Stimulated activated CD8-positive, alpha-beta memory T cell treated with anti-CD3 and anti-CD28 coated beads, Interleukin-15, amount 100 ng/mL, for 24 hours (primary cell): ENCODE results near the gene KRTAP10-2.
"Not testable (repeated sequence)": the region's sequence is repeated elsewhere in the genome, so short reads cannot be mapped to it uniquely, and the experiment has no call there.

Experiments
- DNase-seq: peaks from one replicate; pipeline ENCODE4 v3.0.0-alpha.2; 2020; ENCODE audit warnings: low read depth

KRTAP10-2 gene

DNA sequence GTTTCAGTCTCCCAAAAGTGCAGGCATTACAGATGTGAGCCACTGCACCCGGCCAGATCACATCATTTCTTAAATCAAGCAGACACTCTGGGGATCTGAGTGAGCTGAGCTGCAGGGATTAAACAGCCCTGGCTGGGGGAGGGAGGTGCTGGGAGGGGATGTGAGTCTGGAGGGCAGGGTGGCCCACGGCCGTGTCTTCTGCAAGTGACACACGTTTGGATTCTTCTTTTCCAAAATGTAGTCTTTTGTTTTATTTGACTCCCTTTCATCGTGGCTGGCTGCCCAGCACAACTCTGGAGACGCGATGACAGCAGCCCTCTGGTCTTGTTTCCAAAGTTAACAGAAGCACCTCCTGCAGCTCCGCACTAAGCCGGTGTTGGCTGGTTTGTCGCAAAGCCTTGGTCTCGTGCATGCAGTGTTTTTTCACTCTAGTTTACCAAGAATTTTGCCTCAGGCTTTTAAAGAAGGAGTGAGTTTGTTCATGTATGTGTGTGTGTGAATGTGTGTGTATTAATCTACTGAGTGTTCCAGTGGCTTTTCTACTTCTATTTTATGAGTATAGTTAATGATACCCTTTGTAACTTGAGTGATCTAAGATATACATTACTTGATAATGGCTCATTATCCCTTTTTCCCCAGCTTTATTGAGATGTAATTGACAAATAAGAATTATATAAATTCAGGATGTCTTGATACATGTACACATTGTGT, 31.9 kb upstream of the KRTAP10-2 start:
- DNase-seq = no peak

GRCh38 chr21:44582055-44582454, 30.8 kb upstream of the KRTAP10-2 start:
- no peak for DNase-seq

DNA sequence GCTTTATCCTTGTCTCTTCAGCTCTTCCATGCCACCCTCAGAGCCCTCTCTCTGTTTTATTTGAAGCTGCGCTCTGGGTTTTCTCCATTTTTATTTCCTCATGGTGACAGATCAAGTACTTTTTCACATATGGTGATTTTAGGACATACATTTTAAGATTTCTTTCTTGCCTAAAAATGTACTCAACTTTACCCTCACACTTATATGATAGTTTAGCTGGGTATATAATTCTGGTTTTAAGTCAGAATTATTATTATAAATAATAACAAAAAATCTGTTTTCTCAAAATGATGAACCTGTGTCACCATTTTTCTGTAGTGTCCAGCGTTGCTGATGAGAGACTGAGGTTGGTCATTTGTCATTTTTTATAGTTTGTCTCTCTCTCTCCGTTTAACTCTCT, 29.9 kb upstream of the KRTAP10-2 start:
- no peak for DNase-seq

- DNase-seq = not testable (repeated sequence)
Measured at GRCh38 chr21:44580231-44580821, 29.0 kb upstream of the KRTAP10-2 start, which contains the start of gene KRTAP10-5. Gene KRTAP10-5 (minus strand): TSS chr21:44580604. CDS start chr21:44580578, 26 bp downstream.

DNA sequence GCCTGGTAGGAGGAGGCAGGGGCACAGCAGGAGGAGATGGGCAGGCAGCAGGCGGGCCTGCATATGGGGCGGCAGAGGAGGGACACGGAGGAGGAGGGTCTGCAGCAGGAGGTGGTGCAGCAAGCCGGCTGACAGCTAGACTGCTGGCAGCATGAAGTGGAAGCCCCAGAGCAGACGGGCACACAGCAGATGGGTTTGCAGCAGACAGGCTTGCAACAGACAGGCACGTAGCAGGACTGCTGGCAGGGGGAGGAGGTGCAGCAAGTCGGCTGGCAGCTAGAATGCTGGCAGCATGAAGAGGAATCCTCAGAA, 28.5 kb upstream of the KRTAP10-2 start:
- DNase-seq = no peak

DNA sequence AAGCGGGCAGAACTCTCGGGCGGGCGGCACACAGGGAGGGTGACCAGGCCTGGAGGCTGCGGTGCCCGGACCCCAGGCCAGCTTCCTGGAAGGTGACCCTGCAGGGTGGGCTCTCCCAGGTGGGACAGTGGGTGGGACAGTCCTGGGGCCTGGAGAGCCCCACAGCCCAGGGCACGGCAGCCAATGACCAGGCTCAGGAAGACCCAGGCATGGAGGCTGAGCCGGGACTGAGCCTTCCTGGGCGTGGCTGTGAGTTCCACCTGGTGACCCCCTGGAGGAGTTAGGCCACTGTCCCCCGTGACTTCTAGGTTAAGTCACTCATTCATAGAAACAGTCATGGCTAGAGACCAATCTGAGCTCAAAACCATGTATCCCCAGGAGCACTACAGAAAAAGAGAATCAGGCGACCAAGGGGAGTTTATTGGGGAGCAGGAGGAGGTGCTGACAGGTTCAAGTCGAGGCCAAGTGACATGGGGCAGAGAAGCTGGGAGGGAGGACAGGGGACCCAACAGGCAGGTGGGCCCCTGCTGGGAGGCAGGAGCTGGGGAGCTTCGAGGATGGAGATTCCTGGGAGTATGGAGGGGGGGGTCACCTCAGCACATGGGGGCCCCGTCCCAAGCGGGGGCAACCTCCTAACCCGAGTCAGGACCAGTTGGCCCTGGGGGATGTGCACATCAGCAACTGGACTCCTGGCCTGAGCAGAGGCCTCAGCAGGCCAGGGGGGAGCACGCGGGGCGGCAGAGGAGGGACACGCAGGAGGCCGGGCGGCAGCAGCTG, 27.9 kb upstream of the KRTAP10-2 start:
- no peak for DNase-seq

GRCh38 chr21:44578371-44579055, 27.2 kb upstream of the KRTAP10-2 start:
- DNase-seq = no peak

DNA sequence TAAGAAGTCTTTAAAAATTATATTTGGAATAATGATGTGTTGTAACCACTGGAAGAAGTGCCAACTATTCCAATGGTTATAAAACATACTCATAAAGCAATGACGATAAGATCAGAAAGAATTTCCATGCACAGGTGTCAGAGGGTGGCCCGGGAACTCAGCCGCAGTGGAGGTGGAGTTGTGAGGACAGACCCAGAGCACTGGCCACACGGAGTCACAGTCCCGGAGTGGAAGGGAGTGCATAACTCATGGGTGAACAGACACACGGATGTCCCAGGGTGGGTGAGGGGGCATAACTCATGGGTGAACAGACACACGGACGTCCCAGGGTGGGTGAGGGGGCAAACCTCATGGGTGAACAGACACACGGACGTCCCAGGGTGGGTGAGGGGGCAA, 24.7 kb upstream of the KRTAP10-2 start:
- no peak for DNase-seq

GRCh38 chr21:44575307-44576024, 24.2 kb upstream of the KRTAP10-2 start:
- DNase-seq = no peak

GRCh38 chr21:44574457-44575306, 23.4 kb upstream of the KRTAP10-2 start:
- DNase-seq = no peak

DNA sequence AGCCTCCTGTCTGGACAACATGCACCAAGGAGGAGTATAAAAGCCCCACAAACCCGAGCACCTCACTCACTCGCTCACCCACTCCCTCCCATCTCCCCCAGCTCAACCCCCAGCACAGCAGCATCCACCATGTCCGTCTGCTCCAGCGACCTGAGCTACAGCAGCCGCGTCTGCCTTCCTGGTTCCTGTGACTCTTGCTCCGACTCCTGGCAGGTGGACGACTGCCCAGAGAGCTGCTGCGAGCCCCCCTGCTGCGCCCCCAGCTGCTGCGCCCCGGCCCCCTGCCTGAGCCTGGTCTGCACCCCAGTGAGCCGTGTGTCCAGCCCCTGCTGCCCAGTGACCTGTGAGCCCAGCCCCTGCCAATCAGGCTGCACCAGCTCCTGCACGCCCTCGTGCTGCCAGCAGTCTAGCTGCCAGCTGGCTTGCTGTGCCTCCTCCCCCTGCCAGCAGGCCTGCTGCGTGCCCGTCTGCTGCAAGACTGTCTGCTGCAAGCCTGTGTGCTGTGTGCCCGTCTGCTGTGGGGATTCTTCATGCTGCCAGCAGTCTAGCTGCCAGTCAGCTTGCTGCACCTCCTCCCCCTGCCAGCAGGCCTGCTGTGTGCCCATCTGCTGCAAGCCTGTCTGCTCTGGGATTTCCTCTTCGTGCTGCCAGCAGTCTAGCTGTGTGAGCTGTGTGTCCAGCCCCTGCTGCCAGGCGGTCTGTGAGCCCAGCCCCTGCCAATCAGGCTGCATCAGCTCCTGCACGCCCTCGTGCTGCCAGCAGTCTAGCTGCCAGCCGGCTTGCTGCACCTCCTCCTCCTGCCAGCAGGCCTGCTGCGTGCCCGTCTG, 22.5 kb upstream of the KRTAP10-2 start, which contains the start of gene KRTAP10-4:
KRTAP10-4 (plus strand) TSS at position 100 of the 827 bp plus-strand sequence; CDS start at position 130, 30 bp downstream.
- DNase-seq = not testable (repeated sequence)

- no peak for DNase-seq
Measured at GRCh38 chr21:44572959-44573583, 21.8 kb upstream of the KRTAP10-2 start.

GRCh38 chr21:44571844-44572782, 20.8 kb upstream of the KRTAP10-2 start:
- DNase-seq = no peak

DNA sequence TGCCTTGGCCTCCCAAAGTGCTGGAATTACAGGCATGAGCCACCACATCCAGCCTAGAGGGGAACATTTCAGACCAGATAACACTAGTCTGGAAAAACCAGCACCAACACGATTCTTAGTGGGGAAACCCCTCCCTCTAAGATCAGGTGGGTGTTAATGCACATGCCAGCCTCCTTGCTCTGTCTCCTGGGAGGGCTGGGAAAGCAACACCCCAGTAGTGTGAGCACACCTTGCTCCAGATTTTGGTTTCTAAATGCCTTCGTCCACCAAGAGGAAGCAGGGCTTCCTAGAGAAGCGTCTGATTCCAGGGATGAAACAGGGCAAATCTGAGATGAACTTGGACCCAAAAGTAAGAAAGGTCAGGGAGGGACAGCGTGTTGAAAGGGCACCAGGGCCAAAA, 20.0 kb upstream of the KRTAP10-2 start:
- no peak for DNase-seq

DNA sequence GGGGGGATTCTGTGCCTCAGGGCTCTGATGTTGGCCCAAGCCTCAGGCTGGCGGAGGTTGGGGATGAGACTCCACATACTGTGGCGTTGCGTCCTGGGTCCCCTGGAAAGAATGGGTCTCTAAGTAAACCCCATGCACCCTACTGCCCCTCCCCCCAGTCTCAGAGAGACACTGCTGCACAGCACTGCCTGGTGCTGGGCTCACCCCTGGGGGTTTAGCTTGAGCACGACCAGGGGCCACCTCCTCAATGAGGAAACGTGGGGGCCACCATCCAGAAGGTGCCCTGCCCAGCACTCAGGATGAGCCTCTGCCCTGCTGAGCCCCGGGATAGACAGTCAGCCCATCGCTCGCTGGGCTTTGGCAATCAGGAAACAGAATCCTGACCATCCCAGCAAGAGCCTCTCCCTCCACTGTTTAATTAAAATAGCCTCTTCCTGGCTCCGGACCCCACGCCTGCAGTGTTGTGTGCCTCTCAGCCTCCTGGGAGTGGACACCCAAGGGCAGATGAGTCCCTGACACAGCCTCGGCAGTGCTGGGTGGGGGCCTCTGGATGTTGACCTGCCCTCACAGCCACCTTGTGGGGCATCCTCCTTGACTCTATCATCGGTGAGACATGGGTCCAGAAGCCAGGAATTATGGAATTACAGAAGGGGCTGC, 18.7 kb upstream of the KRTAP10-2 start:
- no peak for DNase-seq

- no peak for DNase-seq
Measured at GRCh38 chr21:44568667-44569556, 17.6 kb upstream of the KRTAP10-2 start.

GRCh38 chr21:44568261-44568660, 17.0 kb upstream of the KRTAP10-2 start:
- no peak for DNase-seq
